ENCODE measurements around the gene ZBED6.

DNA sequence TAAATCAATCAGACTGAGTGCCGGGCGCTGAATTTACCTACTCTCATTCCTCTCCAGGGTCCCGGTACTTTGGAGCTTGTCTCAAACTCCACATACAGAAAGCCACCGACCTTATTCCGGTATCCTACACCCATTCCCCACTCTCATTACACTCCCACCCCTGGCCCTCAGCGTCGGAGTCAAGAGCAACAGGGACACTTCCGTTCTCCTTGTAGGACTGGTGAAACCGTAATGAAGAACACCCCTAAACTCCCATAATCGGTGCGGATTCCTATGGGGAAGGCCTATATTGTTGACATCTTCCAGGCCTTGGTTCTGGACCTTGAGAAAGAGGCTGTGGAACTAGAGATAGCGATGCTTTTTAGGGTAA is 798 bp downstream of the ZBED6 start:
- TF ChIP-seq, protein P1, sequence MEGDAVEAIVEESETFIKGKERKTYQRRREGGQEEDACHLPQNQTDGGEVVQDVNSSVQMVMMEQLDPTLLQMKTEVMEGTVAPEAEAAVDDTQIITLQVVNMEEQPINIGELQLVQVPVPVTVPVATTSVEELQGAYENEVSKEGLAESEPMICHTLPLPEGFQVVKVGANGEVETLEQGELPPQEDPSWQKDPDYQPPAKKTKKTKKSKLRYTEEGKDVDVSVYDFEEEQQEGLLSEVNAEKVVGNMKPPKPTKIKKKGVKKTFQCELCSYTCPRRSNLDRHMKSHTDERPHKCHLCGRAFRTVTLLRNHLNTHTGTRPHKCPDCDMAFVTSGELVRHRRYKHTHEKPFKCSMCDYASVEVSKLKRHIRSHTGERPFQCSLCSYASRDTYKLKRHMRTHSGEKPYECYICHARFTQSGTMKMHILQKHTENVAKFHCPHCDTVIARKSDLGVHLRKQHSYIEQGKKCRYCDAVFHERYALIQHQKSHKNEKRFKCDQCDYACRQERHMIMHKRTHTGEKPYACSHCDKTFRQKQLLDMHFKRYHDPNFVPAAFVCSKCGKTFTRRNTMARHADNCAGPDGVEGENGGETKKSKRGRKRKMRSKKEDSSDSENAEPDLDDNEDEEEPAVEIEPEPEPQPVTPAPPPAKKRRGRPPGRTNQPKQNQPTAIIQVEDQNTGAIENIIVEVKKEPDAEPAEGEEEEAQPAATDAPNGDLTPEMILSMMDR (IDR thresholded peaks at IDR 0.05; ENCODE audit: insufficient read depth, low read length, poor library complexity, severe bottlenecking), result no peak
- TF ChIP-seq EZH2phosphoT487 (conservative IDR thresholded peaks at IDR 0.05; ENCODE audit: low read length), result no peak

Data from SU-DHL-6 (cell line).